ENCODE measurements around the gene PAGE4.

DNA sequence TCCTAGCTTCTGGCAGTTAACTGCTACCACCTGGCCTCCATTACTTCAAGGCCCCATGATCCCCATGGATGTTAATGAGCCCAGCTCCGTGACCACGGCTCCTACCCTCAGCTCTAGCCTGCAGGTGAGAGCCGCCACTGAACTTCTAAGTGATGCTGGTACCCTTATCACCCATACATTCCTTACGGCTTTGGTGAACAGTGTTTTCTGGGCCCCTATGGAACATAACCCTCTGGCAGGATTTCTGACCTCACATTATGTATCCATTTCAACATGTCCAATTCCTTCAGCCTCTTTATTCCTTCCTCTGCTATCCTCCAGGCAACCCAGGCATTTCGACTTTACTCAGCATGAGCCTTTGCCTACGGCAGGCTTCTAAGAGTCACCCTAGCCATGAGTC, 24.6 kb downstream of the PAGE4 start:
- no peak for TF ChIP-seq EZH2 (IDR thresholded peaks at IDR 0.05; ENCODE audit: insufficient read depth, poor library complexity, severe bottlenecking)
- TF ChIP-seq EZH2phosphoT487 (IDR thresholded peaks at IDR 0.05; ENCODE audit: insufficient read depth, low read depth) = no peak
